ENCODE results near the gene SDCBP2.

SDCBP2 gene

GRCh38 chr20:1294497-1294896 is 34.4 kb downstream of the SDCBP2 start:
- no peak for DNase-seq

GRCh38 chr20:1293641-1294379 is 35.1 kb downstream of the SDCBP2 start:
- DNase-seq: no peak

- DNase-seq: no peak
These were observed 36.3 kb downstream of the SDCBP2 start for GRCh38 chr20:1292620-1293019.

- DNase-seq: peak; percentile 54
These were observed 37.7 kb downstream of the SDCBP2 start for GRCh38 chr20:1291191-1291741.

- DNase-seq: no peak
These were observed 41.0 kb downstream of the SDCBP2 start for GRCh38 chr20:1287787-1288569.

GRCh38 chr20:1287306-1287705 is 41.6 kb downstream of the SDCBP2 start:
- DNase-seq: no peak

- DNase-seq: no peak
These were observed 42.5 kb downstream of the SDCBP2 start for GRCh38 chr20:1286267-1287024.

- no peak for DNase-seq
These were observed 45.1 kb downstream of the SDCBP2 start for GRCh38 chr20:1283522-1284510.

GRCh38 chr20:1282966-1283365 is 46.0 kb downstream of the SDCBP2 start:
- no peak for DNase-seq

GRCh38 chr20:1281279-1282057 is 47.5 kb downstream of the SDCBP2 start:
- no peak for DNase-seq

- no peak for DNase-seq
These were observed 48.5 kb downstream of the SDCBP2 start for GRCh38 chr20:1280195-1281102.

- no peak for DNase-seq
These were observed 49.9 kb downstream of the SDCBP2 start for GRCh38 chr20:1278993-1279392.

- no peak for DNase-seq
These were observed 51.2 kb downstream of the SDCBP2 start for GRCh38 chr20:1277529-1278322.

GRCh38 chr20:1275919-1276318 is 53.0 kb downstream of the SDCBP2 start:
- DNase-seq: no peak

GRCh38 chr20:1274485-1275311 is 54.2 kb downstream of the SDCBP2 start:
- DNase-seq: no peak

GRCh38 chr20:1273366-1273765 is 55.6 kb downstream of the SDCBP2 start:
- no peak for DNase-seq

GRCh38 chr20:1272368-1273100 is 56.4 kb downstream of the SDCBP2 start:
- no peak for DNase-seq

- no peak for DNase-seq
These were observed 59.1 kb downstream of the SDCBP2 start for GRCh38 chr20:1269850-1270249.

Data from fibroblast of skin of right biceps (primary cell).